ENCODE measurements around the gene IL15RA.

DNA sequence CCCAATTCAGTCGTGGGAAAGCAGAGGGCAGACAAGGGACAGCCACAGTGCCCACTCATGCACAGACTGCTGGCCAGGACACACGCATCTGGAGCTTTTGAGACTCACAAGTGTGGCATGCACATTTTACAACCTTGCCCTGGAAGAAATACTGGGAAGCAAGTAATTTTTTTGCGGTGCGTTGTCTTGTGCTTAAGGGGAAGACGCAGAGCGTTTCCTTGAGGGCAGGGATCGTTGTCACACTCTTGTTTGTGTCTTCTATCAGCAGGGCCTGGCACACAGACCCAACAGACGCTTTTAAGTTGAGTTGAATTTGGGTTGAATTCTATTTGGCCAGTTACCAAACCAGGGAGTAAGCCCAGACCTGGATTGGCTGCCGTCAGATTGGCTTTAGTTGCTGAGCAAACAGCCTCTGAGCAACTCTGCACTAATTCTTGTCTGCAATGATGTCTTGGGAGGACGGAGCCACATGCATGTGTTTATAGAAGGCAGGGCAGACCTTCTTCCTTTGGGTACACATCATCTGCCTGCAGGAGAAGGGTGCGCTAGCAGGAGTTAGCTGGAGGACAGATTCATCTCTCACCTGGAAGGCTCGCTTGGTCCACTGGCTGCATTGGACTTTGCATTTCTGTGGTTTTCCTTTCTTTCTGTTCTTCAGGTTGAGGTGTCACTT is 46.5 kb upstream of the IL15RA start:
- TF ChIP-seq, protein P1, sequence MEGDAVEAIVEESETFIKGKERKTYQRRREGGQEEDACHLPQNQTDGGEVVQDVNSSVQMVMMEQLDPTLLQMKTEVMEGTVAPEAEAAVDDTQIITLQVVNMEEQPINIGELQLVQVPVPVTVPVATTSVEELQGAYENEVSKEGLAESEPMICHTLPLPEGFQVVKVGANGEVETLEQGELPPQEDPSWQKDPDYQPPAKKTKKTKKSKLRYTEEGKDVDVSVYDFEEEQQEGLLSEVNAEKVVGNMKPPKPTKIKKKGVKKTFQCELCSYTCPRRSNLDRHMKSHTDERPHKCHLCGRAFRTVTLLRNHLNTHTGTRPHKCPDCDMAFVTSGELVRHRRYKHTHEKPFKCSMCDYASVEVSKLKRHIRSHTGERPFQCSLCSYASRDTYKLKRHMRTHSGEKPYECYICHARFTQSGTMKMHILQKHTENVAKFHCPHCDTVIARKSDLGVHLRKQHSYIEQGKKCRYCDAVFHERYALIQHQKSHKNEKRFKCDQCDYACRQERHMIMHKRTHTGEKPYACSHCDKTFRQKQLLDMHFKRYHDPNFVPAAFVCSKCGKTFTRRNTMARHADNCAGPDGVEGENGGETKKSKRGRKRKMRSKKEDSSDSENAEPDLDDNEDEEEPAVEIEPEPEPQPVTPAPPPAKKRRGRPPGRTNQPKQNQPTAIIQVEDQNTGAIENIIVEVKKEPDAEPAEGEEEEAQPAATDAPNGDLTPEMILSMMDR (IDR thresholded peaks at IDR 0.05) = no peak
- TF ChIP-seq POLR2A (IDR thresholded peaks at IDR 0.05) (no peak), POLR2AphosphoS5 (IDR thresholded peaks at IDR 0.05; ENCODE audit: insufficient read depth in 1 of 2, low read depth in 1 of 2) (no peak)
